Measurements from ENCODE around the gene DHX57.

The DHX57 gene

GRCh38 chr2:38889045-38889444, 13.3 kb upstream of the DHX57 start:
- FAIRE-seq = no peak
- TF ChIP-seq CTCF (IDR thresholded peaks at IDR 0.05; ENCODE audit: insufficient read depth, missing control alignments) = no peak
- DNase-seq (ENCODE audit: insufficient read length, low spot score) = no peak

GRCh38 chr2:38887902-38888554, 12.3 kb upstream of the DHX57 start:
- no peak for FAIRE-seq
- TF ChIP-seq CTCF (IDR thresholded peaks at IDR 0.05; ENCODE audit: insufficient read depth, missing control alignments) = no peak
- DNase-seq (ENCODE audit: insufficient read length, low spot score) = no peak

- no peak for DNase-seq (ENCODE audit: insufficient read length, low spot score)
- TF ChIP-seq CTCF (IDR thresholded peaks at IDR 0.05; ENCODE audit: insufficient read depth, missing control alignments) = no peak
- no peak for FAIRE-seq
These were observed 11.6 kb upstream of the DHX57 start for GRCh38 chr2:38887347-38887746.

GRCh38 chr2:38886063-38886462, 10.3 kb upstream of the DHX57 start:
- no peak for DNase-seq (ENCODE audit: insufficient read length, low spot score)
- TF ChIP-seq CTCF (IDR thresholded peaks at IDR 0.05; ENCODE audit: insufficient read depth, missing control alignments) = no peak
- no peak for FAIRE-seq

GRCh38 chr2:38876407-38876806, 673 bp upstream of the DHX57 start:
- DNase-seq (ENCODE audit: insufficient read length, low spot score) = no peak
- no peak for FAIRE-seq
- TF ChIP-seq CTCF (IDR thresholded peaks at IDR 0.05; ENCODE audit: insufficient read depth, missing control alignments) = no peak

GRCh38 chr2:38875227-38875575, 533 bp downstream of the DHX57 start:
- FAIRE-seq (no peak), DNase-seq (ENCODE audit: insufficient read length, low spot score) (no peak)
- TF ChIP-seq CTCF (IDR thresholded peaks at IDR 0.05; ENCODE audit: insufficient read depth, missing control alignments) = no peak

- FAIRE-seq = no peak
These were observed 2.0 kb downstream of the DHX57 start for GRCh38 chr2:38873763-38874162.

More at GRCh38 chr2:38873763-38874162, 2.0 kb downstream of the DHX57 start:
- no peak for DNase-seq (ENCODE audit: insufficient read length, low spot score)
- TF ChIP-seq CTCF (IDR thresholded peaks at IDR 0.05; ENCODE audit: insufficient read depth, missing control alignments) = no peak

All from D721Med (cell line).